Keratinocyte (primary cell): ENCODE results near the gene TCERG1L. TPM values are rescaled to one million over a fixed set of nuclear protein-coding genes. Genes with fewer than 3 reads are reported as not detected.

Source experiments
- DNase-seq: peaks from one replicate; pipeline ENCODE4 v3.0.0-alpha.2; 2011; ENCODE audit warnings: low read depth, missing footprints, low spot score
- FAIRE-seq: peaks from 2 replicates; lab custom pipeline; 2011; peaks lifted over from hg19 to GRCh38; lab: Jason Lieb, UNC
- H2AFZ ChIP-seq: 2 replicates; pipeline ENCODE4 v1.6.0; 2012; ENCODE audit warnings: low read length, control low read depth, inconsistent platforms; ENCODE audit not compliant: control insufficient read depth
- H3K27ac ChIP-seq: 2 replicates; pipeline ENCODE4 v1.5.1; 2011; ENCODE audit warnings: low read length; ENCODE audit not compliant: control insufficient read depth, insufficient read depth
- H3K27me3 ChIP-seq: 3 replicates; pipeline ENCODE4 v1.6.0; 2011; ENCODE audit warnings: low read length; ENCODE audit not compliant: control insufficient read depth, insufficient read depth; ENCODE audit errors: extremely low read depth
- H3K36me3 ChIP-seq, 2 experiments: 2 replicates in 1 of 2; 3 replicates in 1 of 2; pipeline ENCODE4 v1.5.1; 2011; ENCODE audit warnings: low read length in 2 of 2, mild to moderate bottlenecking in 1 of 2; ENCODE audit not compliant: control insufficient read depth in 2 of 2, insufficient read depth in 2 of 2; ENCODE audit errors: extremely low read depth in 1 of 2
- H3K4me1 ChIP-seq: 3 replicates; pipeline ENCODE4 v1.5.1; 2011; ENCODE audit warnings: low read length; ENCODE audit not compliant: control insufficient read depth, insufficient read depth; ENCODE audit errors: extremely low read depth
- H3K4me2 ChIP-seq: 3 replicates; pipeline ENCODE4 v1.6.0; 2011; ENCODE audit warnings: low read depth, low read length; ENCODE audit not compliant: control insufficient read depth, insufficient read depth; ENCODE audit errors: extremely low read depth
- H3K4me3 ChIP-seq, 3 experiments: fragments of 200-600 bp in 1 of 3; sonication (generic) in 1 of 3; 2 replicates in 2 of 3; 3 replicates in 1 of 3; pipeline ENCODE4 v1.5.1; 2011 to 2016; ENCODE audit warnings: low read length in 3 of 3, mild to moderate bottlenecking in 3 of 3, control low read depth in 2 of 3, inconsistent platforms in 1 of 3, low read depth in 1 of 3, mixed read lengths in 1 of 3, mixed run types in 1 of 3, moderate library complexity in 1 of 3; ENCODE audit not compliant: control insufficient read depth in 2 of 3, insufficient read depth in 2 of 3; ENCODE audit errors: extremely low read depth in 1 of 3
- H3K79me2 ChIP-seq: 2 replicates; pipeline ENCODE4 v1.6.0; 2012; ENCODE audit warnings: low read length; ENCODE audit not compliant: control insufficient read depth, insufficient read depth
- H3K9ac ChIP-seq: 3 replicates; pipeline ENCODE4 v1.6.0; 2011; ENCODE audit warnings: low read length; ENCODE audit not compliant: control insufficient read depth, insufficient read depth; ENCODE audit errors: extremely low read depth
- H3K9me1 ChIP-seq: 3 replicates; pipeline ENCODE4 v1.6.0; 2011; ENCODE audit warnings: low read length; ENCODE audit not compliant: control insufficient read depth, insufficient read depth; ENCODE audit errors: extremely low read depth
- H3K9me3 ChIP-seq: 2 replicates; pipeline ENCODE4 v1.5.1; 2012; ENCODE audit warnings: low read depth, low read length; ENCODE audit not compliant: control insufficient read depth
- H4K20me1 ChIP-seq: 3 replicates; pipeline ENCODE4 v1.6.0; 2011; ENCODE audit warnings: low read length; ENCODE audit not compliant: control insufficient read depth, insufficient read depth; ENCODE audit errors: extremely low read depth
- CTCF ChIP-seq, 3 experiments: IDR thresholded peaks in 1 of 3; conservative IDR thresholded peaks in 1 of 3; optimal IDR thresholded peaks in 1 of 3; 2 replicates in 2 of 3; 3 replicates in 1 of 3; pipeline versions ENCODE3 to v1.5.1; 2011; ENCODE audit warnings: low read length in 3 of 3, mild to moderate bottlenecking in 3 of 3, moderate library complexity in 2 of 3, control low read depth in 1 of 3, inconsistent platforms in 1 of 3; ENCODE audit not compliant: insufficient read depth in 2 of 3; ENCODE audit errors: extremely low read depth in 1 of 3
- EZH2 ChIP-seq: IDR thresholded peaks from one replicate; pipeline ENCODE4 v1.6.1; 2012; ENCODE audit warnings: inconsistent platforms, mild to moderate bottlenecking, low read length, moderate library complexity
- dilution Hi-C: fragments of 300-500 bp; cut with MboI; formaldehyde crosslinking; loops from one replicate; pipeline ENCODE4 v1.7.0; 2020; ENCODE audit warnings: low sequenced_read_pairs; ENCODE audit not compliant: extremely low pct_ligation_motif_present
- polyA plus RNA-seq, 5 experiments: library from polyadenylated mRNA; depleted of rRNA in 3 of 5; stranded (reverse) in 3 of 5; stranded (forward) in 1 of 5; unstranded in 1 of 5; fragments of >200 nt; gene quantifications; 1 replicate in 1 of 5; 2 replicates in 3 of 5; 3 replicates in 1 of 5; pipeline versions ENCODE4 v1.2.1 to v1.2.3, GENCODE V29; 2011 to 2012; ENCODE audit warnings: missing spikeins in 2 of 5, low read depth in 1 of 5, low replicate concordance in 1 of 5

Gene TCERG1L
- polyA plus RNA-seq, 1 donor (not counting 4 experiments of a cell fraction or from before 2014, with no cell fraction given), result not detected

DNA sequence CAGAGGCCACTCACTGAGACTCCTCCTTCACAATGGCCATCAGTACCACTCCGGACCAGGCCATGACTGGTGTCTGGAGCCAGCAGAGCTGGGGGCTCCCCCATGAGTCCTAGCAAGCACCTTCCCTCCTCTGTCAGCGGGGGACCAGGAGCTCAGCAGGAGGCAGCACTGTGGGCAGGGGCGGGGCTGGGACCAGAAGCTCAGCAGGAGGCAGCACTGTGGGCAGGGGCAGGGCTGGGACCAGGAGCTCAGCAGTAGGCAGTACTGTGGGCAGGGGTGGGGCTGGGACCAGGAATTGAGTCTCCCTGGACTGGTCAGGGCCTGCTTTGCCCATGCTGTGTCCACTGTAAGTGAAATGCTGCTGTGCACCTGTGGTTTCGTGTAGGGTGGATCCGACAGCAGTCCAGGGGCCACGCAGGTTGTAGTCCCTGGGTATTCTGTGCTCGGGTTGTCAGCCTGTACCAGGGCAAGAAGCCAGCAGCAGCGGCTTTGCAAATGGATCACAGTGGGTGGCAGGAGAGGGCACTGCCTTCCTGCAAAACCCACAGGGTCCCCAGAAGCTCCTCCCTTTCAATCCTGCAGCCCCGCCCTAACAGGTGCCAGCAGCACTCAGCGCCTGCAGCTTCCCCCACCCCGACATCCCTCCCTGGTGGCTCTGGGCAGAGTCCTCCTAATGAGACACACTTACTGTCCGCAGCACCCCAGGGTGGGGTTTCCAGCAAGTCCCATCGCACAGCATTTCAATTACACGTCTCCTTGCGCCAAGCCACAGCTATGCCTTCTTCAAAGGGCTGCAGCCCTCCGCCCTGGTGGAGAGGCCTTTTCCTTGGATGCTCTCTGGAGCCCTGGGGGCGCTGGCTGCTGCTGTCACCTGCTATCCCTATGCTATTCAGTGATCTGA is 220.5 kb downstream of the TCERG1L start:
- Histone ChIP-seq H3K79me2 (no peaks in the 10 kb centered on the region), H3K4me3 (no peak overlapping the region), H3K9me1 (no peaks in the 10 kb centered on the region), H3K9ac (no peak overlapping the region), H3K4me1 (peaks cover 4% of the 10 kb centered on the region), H2AFZ (no peak overlapping the region), H3K4me2 (no peak overlapping the region), H3K27ac (no peak overlapping the region), H3K36me3 (no peaks in the 10 kb centered on the region), H3K9me3 (peaks cover 4% of the 10 kb centered on the region), H4K20me1 (no peaks in the 10 kb centered on the region), H3K27me3 (no peaks in the 10 kb centered on the region)
- FAIRE-seq (no peak), DNase-seq (no peak)
- TF ChIP-seq EZH2 (no peak), CTCF (optimal IDR thresholded peaks at IDR 0.05 in 1 of 3, IDR thresholded peaks at IDR 0.05 in 1 of 3, conservative IDR thresholded peaks at IDR 0.05 in 1 of 3; ENCODE audit: extremely low read depth in 1 of 3, insufficient read depth in 2 of 3, low read length in 3 of 3) (no peak)
- dilution Hi-C loops, result no loop called here

DNA sequence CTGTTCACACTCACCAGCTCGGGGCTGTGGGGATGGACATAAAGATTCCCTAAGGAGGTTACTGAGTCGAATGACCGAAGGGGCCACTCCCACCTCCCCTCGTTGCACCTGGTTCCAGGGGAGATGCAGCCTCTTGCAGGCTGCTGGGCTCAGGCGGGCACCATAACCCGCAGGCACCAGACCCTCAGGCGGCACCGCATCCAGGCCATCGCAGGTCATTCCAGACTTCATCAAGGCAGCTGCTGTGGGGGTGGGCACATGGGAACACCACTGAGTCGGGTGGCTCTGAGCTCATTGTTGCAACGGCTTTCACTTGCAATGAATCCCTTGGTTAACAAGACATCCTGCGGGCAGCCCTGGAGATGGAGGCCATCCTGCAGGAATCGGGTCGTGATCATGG is 221.7 kb downstream of the TCERG1L start:
- no peaks in the 10 kb centered on the region for H3K9me1 ChIP-seq
- H3K4me3 ChIP-seq, result no peak overlapping the region
- H3K9me3 ChIP-seq, result peaks cover 11% of the 10 kb centered on the region
- H3K4me2 ChIP-seq, result no peak overlapping the region
- H3K36me3 ChIP-seq, result no peaks in the 10 kb centered on the region
- H3K27me3 ChIP-seq, result no peaks in the 10 kb centered on the region
- H2AFZ ChIP-seq, result no peak overlapping the region
- no peak for TF ChIP-seq EZH2
- TF ChIP-seq CTCF (optimal IDR thresholded peaks at IDR 0.05 in 1 of 3, IDR thresholded peaks at IDR 0.05 in 1 of 3, conservative IDR thresholded peaks at IDR 0.05 in 1 of 3; ENCODE audit: extremely low read depth in 1 of 3, insufficient read depth in 2 of 3, low read length in 3 of 3), result no peak
- dilution Hi-C loops, result no loop called here
- FAIRE-seq, result no peak
- no peak overlapping the region for H3K9ac ChIP-seq
- no peak overlapping the region for H3K27ac ChIP-seq
- peaks cover 4% of the 10 kb centered on the region for H3K4me1 ChIP-seq
- no peaks in the 10 kb centered on the region for H4K20me1 ChIP-seq
- no peak for DNase-seq
- no peaks in the 10 kb centered on the region for H3K79me2 ChIP-seq
